HCT116 (cell line): ENCODE data around the gene SMIM44.
"Not testable (repeated sequence)": the region's sequence is repeated elsewhere in the genome, so short reads cannot be mapped to it uniquely, and the experiment has no call there.

Experiments used
- EZH2 ChIP-seq: fragments of 200-600 bp; sonication (generic); IDR thresholded peaks from 2 replicates; pipeline ENCODE4 v1.6.1; 2017; ENCODE audit warnings: antibody characterized with exemption, mixed run types
- FOSL1 ChIP-seq: IDR thresholded peaks from 2 replicates; pipeline ENCODE4 v1.6.1; 2012; ENCODE audit warnings: low read depth
- POLR2A ChIP-seq: IDR thresholded peaks from 2 replicates; pipeline ENCODE4 v1.7.0; 2011; ENCODE audit warnings: borderline replicate concordance; ENCODE audit not compliant: insufficient read depth, insufficient read length; ENCODE audit errors: extremely low read depth
- POLR2AphosphoS5 ChIP-seq: IDR thresholded peaks from 2 replicates; pipeline ENCODE4 v1.6.1; 2011; ENCODE audit warnings: mild to moderate bottlenecking, low read depth, low read length, moderate library complexity
- YY1 ChIP-seq: IDR thresholded peaks from 2 replicates; pipeline ENCODE4 v1.6.1; 2011; ENCODE audit warnings: low read length, low read depth, moderate library complexity, mild to moderate bottlenecking; ENCODE audit not compliant: insufficient replicate concordance; ENCODE audit errors: extremely low read depth
- TF ChIP-seq, protein P1 (sequence below), 3 experiments: fragments of 200-600 bp in 1 of 3; sonication (generic) in 1 of 3; IDR thresholded peaks in 2 of 3; conservative IDR thresholded peaks in 1 of 3; 2 replicates each; pipeline ENCODE4 v1.5.1; 2012 to 2017; ENCODE audit warnings: low read depth in 2 of 3, low read length in 2 of 3, antibody characterized with exemption in 1 of 3, borderline replicate concordance in 1 of 3, control low read depth in 1 of 3, mild to moderate bottlenecking in 1 of 3, mixed read lengths in 1 of 3, mixed run types in 1 of 3, moderate library complexity in 1 of 3; ENCODE audit not compliant: insufficient read depth in 1 of 3
- TF ChIP-seq, protein P2 (sequence below): IDR thresholded peaks from 2 replicates; pipeline ENCODE4 v1.6.1; 2012
- TF ChIP-seq, protein P3 (sequence below): IDR thresholded peaks from 2 replicates; pipeline ENCODE4 v1.6.1; 2012; ENCODE audit warnings: low read depth

DNA sequence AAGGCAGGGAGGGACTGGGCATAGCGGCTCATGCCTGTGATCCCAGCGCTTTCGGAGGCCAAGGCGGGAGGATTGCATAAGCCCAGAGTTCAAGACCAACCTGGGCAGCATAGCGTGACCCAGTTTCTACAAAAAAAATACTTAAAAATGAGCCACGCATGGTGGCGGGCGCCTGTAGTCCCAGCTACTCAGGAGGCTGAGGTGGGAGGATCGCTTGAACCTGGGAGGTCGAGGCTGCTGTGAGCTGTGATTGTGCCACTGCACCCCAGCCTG, 30.4 kb downstream of the SMIM44 start:
- TF ChIP-seq, protein P1, sequence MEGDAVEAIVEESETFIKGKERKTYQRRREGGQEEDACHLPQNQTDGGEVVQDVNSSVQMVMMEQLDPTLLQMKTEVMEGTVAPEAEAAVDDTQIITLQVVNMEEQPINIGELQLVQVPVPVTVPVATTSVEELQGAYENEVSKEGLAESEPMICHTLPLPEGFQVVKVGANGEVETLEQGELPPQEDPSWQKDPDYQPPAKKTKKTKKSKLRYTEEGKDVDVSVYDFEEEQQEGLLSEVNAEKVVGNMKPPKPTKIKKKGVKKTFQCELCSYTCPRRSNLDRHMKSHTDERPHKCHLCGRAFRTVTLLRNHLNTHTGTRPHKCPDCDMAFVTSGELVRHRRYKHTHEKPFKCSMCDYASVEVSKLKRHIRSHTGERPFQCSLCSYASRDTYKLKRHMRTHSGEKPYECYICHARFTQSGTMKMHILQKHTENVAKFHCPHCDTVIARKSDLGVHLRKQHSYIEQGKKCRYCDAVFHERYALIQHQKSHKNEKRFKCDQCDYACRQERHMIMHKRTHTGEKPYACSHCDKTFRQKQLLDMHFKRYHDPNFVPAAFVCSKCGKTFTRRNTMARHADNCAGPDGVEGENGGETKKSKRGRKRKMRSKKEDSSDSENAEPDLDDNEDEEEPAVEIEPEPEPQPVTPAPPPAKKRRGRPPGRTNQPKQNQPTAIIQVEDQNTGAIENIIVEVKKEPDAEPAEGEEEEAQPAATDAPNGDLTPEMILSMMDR (IDR thresholded peaks at IDR 0.05 in 2 of 3, conservative IDR thresholded peaks at IDR 0.05 in 1 of 3; ENCODE audit: borderline replicate concordance in 1 of 3, insufficient read depth in 1 of 3, low read depth in 2 of 3, low read length in 2 of 3), result not testable (repeated sequence)
- not testable (repeated sequence) for TF ChIP-seq YY1, POLR2A, FOSL1, EZH2, POLR2AphosphoS5
- TF ChIP-seq, protein P2, sequence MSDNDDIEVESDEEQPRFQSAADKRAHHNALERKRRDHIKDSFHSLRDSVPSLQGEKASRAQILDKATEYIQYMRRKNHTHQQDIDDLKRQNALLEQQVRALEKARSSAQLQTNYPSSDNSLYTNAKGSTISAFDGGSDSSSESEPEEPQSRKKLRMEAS, result not testable (repeated sequence)
- TF ChIP-seq, protein P3, sequence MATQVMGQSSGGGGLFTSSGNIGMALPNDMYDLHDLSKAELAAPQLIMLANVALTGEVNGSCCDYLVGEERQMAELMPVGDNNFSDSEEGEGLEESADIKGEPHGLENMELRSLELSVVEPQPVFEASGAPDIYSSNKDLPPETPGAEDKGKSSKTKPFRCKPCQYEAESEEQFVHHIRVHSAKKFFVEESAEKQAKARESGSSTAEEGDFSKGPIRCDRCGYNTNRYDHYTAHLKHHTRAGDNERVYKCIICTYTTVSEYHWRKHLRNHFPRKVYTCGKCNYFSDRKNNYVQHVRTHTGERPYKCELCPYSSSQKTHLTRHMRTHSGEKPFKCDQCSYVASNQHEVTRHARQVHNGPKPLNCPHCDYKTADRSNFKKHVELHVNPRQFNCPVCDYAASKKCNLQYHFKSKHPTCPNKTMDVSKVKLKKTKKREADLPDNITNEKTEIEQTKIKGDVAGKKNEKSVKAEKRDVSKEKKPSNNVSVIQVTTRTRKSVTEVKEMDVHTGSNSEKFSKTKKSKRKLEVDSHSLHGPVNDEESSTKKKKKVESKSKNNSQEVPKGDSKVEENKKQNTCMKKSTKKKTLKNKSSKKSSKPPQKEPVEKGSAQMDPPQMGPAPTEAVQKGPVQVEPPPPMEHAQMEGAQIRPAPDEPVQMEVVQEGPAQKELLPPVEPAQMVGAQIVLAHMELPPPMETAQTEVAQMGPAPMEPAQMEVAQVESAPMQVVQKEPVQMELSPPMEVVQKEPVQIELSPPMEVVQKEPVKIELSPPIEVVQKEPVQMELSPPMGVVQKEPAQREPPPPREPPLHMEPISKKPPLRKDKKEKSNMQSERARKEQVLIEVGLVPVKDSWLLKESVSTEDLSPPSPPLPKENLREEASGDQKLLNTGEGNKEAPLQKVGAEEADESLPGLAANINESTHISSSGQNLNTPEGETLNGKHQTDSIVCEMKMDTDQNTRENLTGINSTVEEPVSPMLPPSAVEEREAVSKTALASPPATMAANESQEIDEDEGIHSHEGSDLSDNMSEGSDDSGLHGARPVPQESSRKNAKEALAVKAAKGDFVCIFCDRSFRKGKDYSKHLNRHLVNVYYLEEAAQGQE, result not testable (repeated sequence)
